ENCODE data around the gene PGAP6.

GRCh38 chr16:374616-374926 is 7.2 kb downstream of the PGAP6 start:
- no peak for TF ChIP-seq CTCF (IDR thresholded peaks at IDR 0.05; ENCODE audit: low read length)
- TF ChIP-seq EZH2phosphoT487 (IDR thresholded peaks at IDR 0.05; ENCODE audit: low read length), result no peak

All from MM.1S (cell line).